Right lobe of liver (tissue), 4 donors: ENCODE results near the gene PES1.

Experiments used
- CTCF ChIP-seq, 4 donors: fragments of 200-600 bp in 3 of 4; fragments of 450-650 bp in 1 of 4; IDR thresholded peaks; one replicate each; pipeline versions ENCODE4 v1.5.1 to v1.8.0; 2016 to 2022; ENCODE audit warnings: antibody characterized with exemption in 4 of 4, mild to moderate bottlenecking in 2 of 4
- POLR2A ChIP-seq: fragments of 450-650 bp; IDR thresholded peaks from one replicate; pipeline ENCODE4 v1.6.1; 2017; ENCODE audit warnings: antibody characterized with exemption, mild to moderate bottlenecking
- donor health status: DM: no; HTN: no; CAD: no.
- donor health status: DM: no; HTN: no; CAD: no.
- donor health status: DM: no; HTN: yes; CAD: no.

GRCh38 chr22:30605449-30606110, 13.9 kb upstream of the PES1 start:
- TF ChIP-seq CTCF (IDR thresholded peaks at IDR 0.05) (peak; percentile 61 to 76 (median 74)), POLR2A (no peak)
